ENCODE data around the gene PRKD2. TPM values are rescaled to one million over a fixed set of nuclear protein-coding genes. Genes with fewer than 3 reads are reported as not detected.
A peak's percentile ranks its signal among the peaks of the same experiment; 100 is the strongest.
"Not testable (repeated sequence)": the region's sequence is repeated elsewhere in the genome, so short reads cannot be mapped to it uniquely, and the experiment has no call there.

The PRKD2 gene
- total RNA-seq (2014; rRNA removed; shearing (Covaris generic)) (11.9 and 16.4 TPM in 2 replicates), polyA plus RNA-seq (2016; fragmentation: Nextera tagmentation; extraction: Ambion mirVana) (12.3 and 14.2 TPM in 2 replicates)

- H3K27ac ChIP-seq: peak within 1 kb of the TSS; percentile 38
- no peaks in the 10 kb centered on the region for H4K20me1 ChIP-seq (ENCODE audit: insufficient read depth)
- H3F3A ChIP-seq (ENCODE audit: insufficient read depth): 0 out of 2 replicates have a peak, but pooled peaks cover 4% of the 10 kb centered on the region
- H3K9ac ChIP-seq: peak within 1 kb of the TSS; percentile 89
- peak within 1 kb of the TSS; percentile 84 for H3K4me3 ChIP-seq
- peaks cover 10% of the 10 kb centered on the region; the same call in 1 of the 2 replicates for H3K4me1 ChIP-seq (ENCODE audit: insufficient read depth)
- peaks cover 26% of the 10 kb centered on the region for H3K79me2 ChIP-seq (ENCODE audit: insufficient read depth)
- no peaks in the 10 kb centered on the region for H3K27me3 ChIP-seq (replicated peaks; ENCODE audit: insufficient read depth)
- in situ Hi-C loops (cut with MboI): no loop called here
- no peaks in the 10 kb centered on the region for H3K9me3 ChIP-seq (ENCODE audit: low read depth)
- H2AFZ ChIP-seq: peak within 1 kb of the TSS; percentile 82
- TF ChIP-seq EZH2 (IDR thresholded peaks at IDR 0.05; ENCODE audit: insufficient read depth, poor library complexity, severe bottlenecking) (no peak), EZH2phosphoT487 (IDR thresholded peaks at IDR 0.05; ENCODE audit: insufficient read depth, low read depth) (no peak)
- H3K4me2 ChIP-seq (ENCODE audit: unreplicated experiment): peak within 1 kb of the TSS; percentile 91
- H3K36me3 ChIP-seq (ENCODE audit: low read depth): no peaks in the 10 kb centered on the region; the same call in 1 of the 2 replicates
- no peaks in the 10 kb centered on the region for H3K9me2 ChIP-seq (ENCODE audit: insufficient read depth)
- WGBS, 2 experiments (ENCODE audit: low coverage in 1 of 2, low lambda C conversion rate in 2 of 2, missing lambda C conversion rate in 2 of 2): 0 to 2% methylated on average over 32 to 48 of the region's 52 CpGs
- peak; percentile 89 for DNase-seq
Observed at GRCh38 chr19:46717034-46717715, at the start of gene PRKD2. TSS of gene PRKD2 (minus strand) at chr19:46717114. CDS start at chr19:46716370, 744 bp downstream.

GRCh38 chr19:46764817-46765291 lies 47.9 kb upstream of the PRKD2 start:
- H3K79me2 ChIP-seq (ENCODE audit: insufficient read depth): no peaks in the 10 kb centered on the region
- no peaks in the 10 kb centered on the region for H3K9me2 ChIP-seq (ENCODE audit: insufficient read depth)
- H3F3A ChIP-seq (ENCODE audit: insufficient read depth): peaks cover 20% of the 10 kb centered on the region
- H3K4me1 ChIP-seq (ENCODE audit: insufficient read depth): peaks cover 15% of the 10 kb centered on the region
- DNase-seq: no peak
- no peak overlapping the region for H3K4me3 ChIP-seq
- H3K4me2 ChIP-seq (ENCODE audit: unreplicated experiment): no peak overlapping the region
- no peaks in the 10 kb centered on the region for H3K9me3 ChIP-seq (ENCODE audit: low read depth)
- H3K27me3 ChIP-seq (replicated peaks; ENCODE audit: insufficient read depth): no peaks in the 10 kb centered on the region
- H3K27ac ChIP-seq: no peak overlapping the region
- H3K36me3 ChIP-seq (ENCODE audit: low read depth): no peaks in the 10 kb centered on the region
- in situ Hi-C loops (cut with MboI): no loop called here
- no peaks in the 10 kb centered on the region for H4K20me1 ChIP-seq (ENCODE audit: insufficient read depth)
- H3K9ac ChIP-seq: no peak overlapping the region
- no peak overlapping the region for H2AFZ ChIP-seq
- 70 to 73% methylated on average over 11 of the region's 11 CpGs for WGBS, 2 experiments (ENCODE audit: low coverage in 1 of 2, low lambda C conversion rate in 2 of 2, missing lambda C conversion rate in 2 of 2)
- no peak for TF ChIP-seq EZH2phosphoT487 (IDR thresholded peaks at IDR 0.05; ENCODE audit: insufficient read depth, low read depth)
- TF ChIP-seq EZH2 (IDR thresholded peaks at IDR 0.05; ENCODE audit: insufficient read depth, poor library complexity, severe bottlenecking): no peak

- no peak overlapping the region for H3K27ac ChIP-seq
- TF ChIP-seq EZH2phosphoT487 (IDR thresholded peaks at IDR 0.05; ENCODE audit: insufficient read depth, low read depth) (no peak), EZH2 (IDR thresholded peaks at IDR 0.05; ENCODE audit: insufficient read depth, poor library complexity, severe bottlenecking) (no peak)
- 83 to 86% methylated on average over 6 of the region's 6 CpGs for WGBS, 2 experiments (ENCODE audit: low coverage in 1 of 2, low lambda C conversion rate in 2 of 2, missing lambda C conversion rate in 2 of 2)
Observed at GRCh38 chr19:46762245-46762890, 45.5 kb upstream of the PRKD2 start.

GRCh38 chr19:46761418-46761831 lies 44.5 kb upstream of the PRKD2 start:
- TF ChIP-seq EZH2phosphoT487 (IDR thresholded peaks at IDR 0.05; ENCODE audit: insufficient read depth, low read depth) (no peak), EZH2 (IDR thresholded peaks at IDR 0.05; ENCODE audit: insufficient read depth, poor library complexity, severe bottlenecking) (no peak)
- Histone ChIP-seq H3K4me3 (no peak overlapping the region), H3K4me1 (ENCODE audit: insufficient read depth) (peaks cover 25% of the 10 kb centered on the region), H4K20me1 (ENCODE audit: insufficient read depth) (no peaks in the 10 kb centered on the region), H3K9me3 (ENCODE audit: low read depth) (no peaks in the 10 kb centered on the region), H3K36me3 (ENCODE audit: low read depth) (no peaks in the 10 kb centered on the region), H3F3A (ENCODE audit: insufficient read depth) (peaks cover 31% of the 10 kb centered on the region), H3K4me2 (ENCODE audit: unreplicated experiment) (no peak overlapping the region), H3K79me2 (ENCODE audit: insufficient read depth) (no peaks in the 10 kb centered on the region), H3K9ac (peak overlapping the region; percentile 23; the same call in 1 of the 2 replicates), H2AFZ (no peak overlapping the region), H3K27me3 (replicated peaks; ENCODE audit: insufficient read depth) (no peaks in the 10 kb centered on the region), H3K27ac (peak overlapping the region; percentile 93), H3K9me2 (ENCODE audit: insufficient read depth) (no peaks in the 10 kb centered on the region)
- in situ Hi-C loops (cut with MboI): no loop called here
- peak; percentile 28 for DNase-seq
- WGBS, 2 experiments (ENCODE audit: low coverage in 1 of 2, low lambda C conversion rate in 2 of 2, missing lambda C conversion rate in 2 of 2): 58 to 59% methylated on average over 5 of the region's 5 CpGs

More at GRCh38 chr19:46762245-46762890, 45.5 kb upstream of the PRKD2 start:
- Histone ChIP-seq H3K9ac (no peak overlapping the region), H3K27me3 (replicated peaks; ENCODE audit: insufficient read depth) (no peaks in the 10 kb centered on the region), H3K9me2 (ENCODE audit: insufficient read depth) (no peaks in the 10 kb centered on the region), H3F3A (ENCODE audit: insufficient read depth) (peaks cover 31% of the 10 kb centered on the region), H3K79me2 (ENCODE audit: insufficient read depth) (no peaks in the 10 kb centered on the region), H3K36me3 (ENCODE audit: low read depth) (no peaks in the 10 kb centered on the region), H3K4me1 (ENCODE audit: insufficient read depth) (peaks cover 25% of the 10 kb centered on the region), H3K4me2 (ENCODE audit: unreplicated experiment) (no peak overlapping the region), H4K20me1 (ENCODE audit: insufficient read depth) (no peaks in the 10 kb centered on the region), H3K9me3 (ENCODE audit: low read depth) (no peaks in the 10 kb centered on the region), H3K4me3 (no peak overlapping the region), H2AFZ (no peak overlapping the region)
- no peak for DNase-seq
- in situ Hi-C loops (cut with MboI): no loop called here

- peaks cover 31% of the 10 kb centered on the region for H3F3A ChIP-seq (ENCODE audit: insufficient read depth)
- H3K4me2 ChIP-seq (ENCODE audit: unreplicated experiment); H4K20me1 ChIP-seq (ENCODE audit: insufficient read depth); H3K9me3 ChIP-seq (ENCODE audit: low read depth); H3K4me3 ChIP-seq; H2AFZ ChIP-seq; H3K79me2 ChIP-seq (ENCODE audit: insufficient read depth); H3K27me3 ChIP-seq (replicated peaks; ENCODE audit: insufficient read depth); in situ Hi-C loops (cut with MboI); H3K9me2 ChIP-seq (ENCODE audit: insufficient read depth); H3K36me3 ChIP-seq (ENCODE audit: low read depth): not testable (repeated sequence)
- WGBS, 2 experiments (ENCODE audit: low coverage in 1 of 2, low lambda C conversion rate in 2 of 2, missing lambda C conversion rate in 2 of 2): 26 to 27% methylated on average over 4 of the region's 4 CpGs
- peak; percentile 75 for DNase-seq
- H3K27ac ChIP-seq: peak overlapping the region; percentile 93
- H3K9ac ChIP-seq: peak overlapping the region; percentile 71
- peaks cover 25% of the 10 kb centered on the region for H3K4me1 ChIP-seq (ENCODE audit: insufficient read depth)
Observed at GRCh38 chr19:46760897-46761296, 44.0 kb upstream of the PRKD2 start.

Measured in GM23248 (cell line).